ENCODE data around the gene MRC2. TPM values are rescaled to one million over a fixed set of nuclear protein-coding genes. Genes with fewer than 3 reads are reported as not detected.
"Not testable (repeated sequence)": the region's sequence is repeated elsewhere in the genome, so short reads cannot be mapped to it uniquely, and the experiment has no call there.

The MRC2 gene
- total and polyA plus RNA-seq, 3 donors from 2014 or later = 32.9 to 60.9 (median 40.3) TPM

DNA sequence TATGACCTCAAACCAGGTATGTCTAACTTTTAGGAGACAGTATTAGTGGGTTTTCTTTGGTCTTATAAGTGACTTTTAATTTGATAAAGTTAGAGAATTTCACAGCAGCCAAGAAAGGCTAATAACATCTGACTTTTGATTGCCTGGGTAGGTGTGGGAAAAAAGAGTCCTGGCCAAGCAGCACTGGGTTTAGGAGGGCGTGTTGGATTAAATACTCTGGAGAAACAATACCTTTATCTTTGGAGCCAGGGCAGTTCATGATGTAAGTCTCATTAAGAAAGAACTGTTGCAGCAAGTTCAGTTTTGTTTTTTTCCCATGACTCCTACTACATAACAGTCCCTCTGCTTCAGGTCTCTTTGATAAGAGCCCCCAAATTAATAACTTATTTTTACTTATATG lies 26.7 kb upstream of the MRC2 start:
- H3K36me3 ChIP-seq (ENCODE audit: low read depth, missing control alignments) = no peaks in the 10 kb centered on the region
- intact Hi-C loops (cut with DNase I; ENCODE audit: low total_unique reads) = no loop called here

DNA sequence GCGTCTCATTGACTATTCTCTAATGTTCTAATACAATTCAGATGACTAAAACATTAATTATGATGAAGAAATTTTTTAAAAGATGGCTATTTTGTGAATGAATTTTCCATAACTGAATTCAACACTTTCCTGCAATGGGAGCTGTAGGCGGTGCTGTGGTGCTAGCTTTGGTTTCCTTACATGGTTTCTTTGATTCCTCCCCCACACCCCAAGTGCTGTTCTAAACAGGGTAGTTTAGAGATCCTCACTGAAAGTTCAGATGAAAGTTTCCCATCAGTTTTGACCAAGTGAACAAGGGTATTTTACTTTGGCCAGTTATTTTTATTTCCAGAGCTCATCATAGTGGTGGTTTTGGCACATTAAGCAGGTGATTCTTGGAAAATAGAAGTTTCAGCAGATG lies 26.0 kb upstream of the MRC2 start:
- no peaks in the 10 kb centered on the region for H3K36me3 ChIP-seq (ENCODE audit: low read depth, missing control alignments)
- H3K27me3 ChIP-seq = no peaks in the 10 kb centered on the region
- H3K4me1 ChIP-seq = no peaks in the 10 kb centered on the region
- H3K27ac ChIP-seq = no peak overlapping the region
- TF ChIP-seq, protein P1, sequence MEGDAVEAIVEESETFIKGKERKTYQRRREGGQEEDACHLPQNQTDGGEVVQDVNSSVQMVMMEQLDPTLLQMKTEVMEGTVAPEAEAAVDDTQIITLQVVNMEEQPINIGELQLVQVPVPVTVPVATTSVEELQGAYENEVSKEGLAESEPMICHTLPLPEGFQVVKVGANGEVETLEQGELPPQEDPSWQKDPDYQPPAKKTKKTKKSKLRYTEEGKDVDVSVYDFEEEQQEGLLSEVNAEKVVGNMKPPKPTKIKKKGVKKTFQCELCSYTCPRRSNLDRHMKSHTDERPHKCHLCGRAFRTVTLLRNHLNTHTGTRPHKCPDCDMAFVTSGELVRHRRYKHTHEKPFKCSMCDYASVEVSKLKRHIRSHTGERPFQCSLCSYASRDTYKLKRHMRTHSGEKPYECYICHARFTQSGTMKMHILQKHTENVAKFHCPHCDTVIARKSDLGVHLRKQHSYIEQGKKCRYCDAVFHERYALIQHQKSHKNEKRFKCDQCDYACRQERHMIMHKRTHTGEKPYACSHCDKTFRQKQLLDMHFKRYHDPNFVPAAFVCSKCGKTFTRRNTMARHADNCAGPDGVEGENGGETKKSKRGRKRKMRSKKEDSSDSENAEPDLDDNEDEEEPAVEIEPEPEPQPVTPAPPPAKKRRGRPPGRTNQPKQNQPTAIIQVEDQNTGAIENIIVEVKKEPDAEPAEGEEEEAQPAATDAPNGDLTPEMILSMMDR (IDR thresholded peaks at IDR 0.05) = no peak
- no peak for TF ChIP-seq POLR2A (IDR thresholded peaks at IDR 0.05)
- no peak for DNase-seq
- H3K4me3 ChIP-seq = no peak overlapping the region
- 69 to 77% methylated on average over 2 of the region's 2 CpGs for WGBS, 2 donors
- no peaks in the 10 kb centered on the region for H3K9me3 ChIP-seq
- intact Hi-C loops (cut with DNase I; ENCODE audit: low total_unique reads) = no loop called here

More for the DNA sequence above, 26.7 kb upstream of the MRC2 start:
- no peak overlapping the region for H3K4me3 ChIP-seq
- H3K27ac ChIP-seq = no peak overlapping the region
- no peak for TF ChIP-seq POLR2A (IDR thresholded peaks at IDR 0.05)
- TF ChIP-seq, protein P1 (IDR thresholded peaks at IDR 0.05) = no peak
- H3K9me3 ChIP-seq = no peaks in the 10 kb centered on the region
- 52 to 76% methylated on average over 1 of the region's 1 CpG for WGBS, 2 donors
- DNase-seq = no peak
- H3K27me3 ChIP-seq = no peaks in the 10 kb centered on the region
- H3K4me1 ChIP-seq = no peaks in the 10 kb centered on the region

DNA sequence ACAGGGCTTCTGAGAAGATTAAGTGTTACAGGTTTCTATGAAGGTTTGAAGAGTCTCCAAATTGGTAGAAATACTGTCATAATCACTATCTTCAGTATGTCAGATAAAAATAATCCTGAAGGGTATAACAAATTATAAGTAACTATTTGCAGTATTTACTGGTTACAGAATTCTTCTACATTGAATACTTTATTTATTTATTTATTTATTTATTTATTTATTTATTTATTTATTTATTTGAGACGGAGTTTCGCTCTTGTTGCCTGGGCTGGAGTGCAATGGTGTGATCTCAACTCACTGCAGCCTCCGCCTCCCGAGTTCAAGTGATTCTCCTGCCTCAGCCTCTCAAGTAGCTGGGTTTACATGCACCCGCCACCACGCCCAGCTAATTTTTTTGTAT lies 23.7 kb upstream of the MRC2 start:
- H3K27ac ChIP-seq; H3K27me3 ChIP-seq; H3K9me3 ChIP-seq; DNase-seq; H3K4me1 ChIP-seq; H3K36me3 ChIP-seq (ENCODE audit: low read depth, missing control alignments); intact Hi-C loops (cut with DNase I; ENCODE audit: low total_unique reads); H3K4me3 ChIP-seq: not testable (repeated sequence)
- WGBS, 2 donors = 95 to 96% methylated on average over 6 of the region's 6 CpGs

DNA sequence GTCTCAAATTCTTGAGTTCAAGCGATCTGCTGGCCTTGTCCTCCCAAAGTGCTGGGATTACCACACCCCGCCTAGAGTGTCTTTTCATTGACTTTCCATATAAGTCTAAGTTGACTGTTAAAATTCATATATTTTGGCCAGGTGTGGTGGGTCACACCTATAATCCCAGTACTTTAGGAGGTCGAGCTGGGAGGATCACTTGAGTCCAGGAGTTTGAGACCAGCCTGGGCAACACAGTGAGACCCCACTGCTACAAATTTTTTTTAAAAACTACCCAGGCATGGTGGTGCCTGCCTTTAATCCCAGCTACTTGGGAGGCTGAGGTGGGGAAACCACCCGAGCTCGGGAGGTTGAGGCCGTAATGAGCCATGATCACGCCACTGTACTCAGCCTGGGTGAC lies 21.9 kb upstream of the MRC2 start:
- no peaks in the 10 kb centered on the region for H3K27me3 ChIP-seq
- H3K4me1 ChIP-seq = no peaks in the 10 kb centered on the region
- H3K27ac ChIP-seq = no peak overlapping the region
- H3K4me3 ChIP-seq = no peak overlapping the region
- WGBS, 2 donors = 95 to 98% methylated on average over 7 of the region's 7 CpGs
- H3K36me3 ChIP-seq (ENCODE audit: low read depth, missing control alignments) = no peaks in the 10 kb centered on the region
- no peak for TF ChIP-seq POLR2A (IDR thresholded peaks at IDR 0.05)
- TF ChIP-seq, protein P1 (IDR thresholded peaks at IDR 0.05) = no peak
- intact Hi-C loops (cut with DNase I; ENCODE audit: low total_unique reads) = no loop called here
- no peaks in the 10 kb centered on the region for H3K9me3 ChIP-seq
- DNase-seq = no peak

DNA sequence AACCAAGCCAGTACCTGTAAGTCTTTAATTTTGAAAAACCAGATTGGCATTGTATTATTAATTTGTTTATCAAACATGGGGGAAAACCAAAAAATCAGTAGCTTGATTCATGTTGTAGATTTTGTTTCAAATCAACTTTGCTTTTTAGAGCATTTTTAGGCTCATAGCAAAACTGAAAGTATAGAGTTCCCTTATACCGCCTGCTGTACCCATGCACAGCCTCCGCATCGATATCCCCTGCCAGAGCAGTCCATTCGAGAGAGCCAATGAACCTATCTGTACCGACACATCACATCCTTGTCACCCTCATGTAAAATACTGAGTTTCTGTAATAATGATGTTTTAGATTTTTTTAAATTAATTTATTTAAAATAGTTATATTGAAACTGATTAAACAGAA lies 16.2 kb upstream of the MRC2 start:
- 86 to 90% methylated on average over 5 of the region's 5 CpGs for WGBS, 2 donors
- no peaks in the 10 kb centered on the region for H3K36me3 ChIP-seq (ENCODE audit: low read depth, missing control alignments)
- no peak overlapping the region for H3K27ac ChIP-seq
- TF ChIP-seq, protein P1 (IDR thresholded peaks at IDR 0.05) = no peak
- no peak for TF ChIP-seq POLR2A (IDR thresholded peaks at IDR 0.05)
- no peak for DNase-seq
- intact Hi-C loops (cut with DNase I; ENCODE audit: low total_unique reads) = no loop called here
- no peaks in the 10 kb centered on the region for H3K9me3 ChIP-seq
- no peaks in the 10 kb centered on the region for H3K4me1 ChIP-seq
- no peaks in the 10 kb centered on the region for H3K27me3 ChIP-seq
- no peak overlapping the region for H3K4me3 ChIP-seq
